Measurements from ENCODE around the gene KRABD2.
A peak's percentile ranks its signal among the peaks of the same experiment; 100 is the strongest.
"Not testable (repeated sequence)": the region's sequence is repeated elsewhere in the genome, so short reads cannot be mapped to it uniquely, and the experiment has no call there.

Gene KRABD2

DNA sequence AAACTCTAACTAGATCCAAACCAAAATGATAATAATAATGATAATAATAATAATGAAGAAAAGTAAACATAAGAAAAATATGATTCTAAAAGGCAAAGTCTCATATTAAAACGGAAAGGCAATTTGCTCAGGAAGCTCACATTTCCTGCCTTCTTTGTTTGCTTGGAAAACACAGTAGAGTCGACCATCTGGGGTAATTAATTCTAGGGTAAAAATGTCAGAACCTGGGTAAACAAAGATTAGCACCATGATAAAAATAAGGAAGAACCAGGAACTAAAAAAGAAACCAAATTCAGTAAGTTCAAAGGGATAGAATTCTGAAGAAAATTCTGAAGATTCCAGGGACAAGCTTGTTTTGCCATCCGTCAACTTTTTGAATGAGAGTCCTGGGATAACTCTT is 16.2 kb downstream of the KRABD2 start:
- Histone ChIP-seq H3K9me3 (ENCODE audit: control insufficient read depth in 1 of 2, low read length in 2 of 2) (no peaks in the 10 kb centered on the region), H3K4me3 (ENCODE audit: low read depth in 1 of 2, low read length in 2 of 2) (no peak overlapping the region), H3K4me1 (ENCODE audit: control insufficient read depth in 1 of 2, insufficient read depth in 2 of 2, low read length in 2 of 2) (peaks cover 0 to 6% of the 10 kb centered on the region in 2 donors), H3K36me3 (ENCODE audit: control insufficient read depth in 1 of 2, insufficient read depth in 2 of 2, low read length in 2 of 2) (no peaks in the 10 kb centered on the region), H3K27me3 (ENCODE audit: low read depth, low read length) (no peaks in the 10 kb centered on the region), H3K27ac (ENCODE audit: low read length) (peak overlapping the region; percentile 55)

DNA sequence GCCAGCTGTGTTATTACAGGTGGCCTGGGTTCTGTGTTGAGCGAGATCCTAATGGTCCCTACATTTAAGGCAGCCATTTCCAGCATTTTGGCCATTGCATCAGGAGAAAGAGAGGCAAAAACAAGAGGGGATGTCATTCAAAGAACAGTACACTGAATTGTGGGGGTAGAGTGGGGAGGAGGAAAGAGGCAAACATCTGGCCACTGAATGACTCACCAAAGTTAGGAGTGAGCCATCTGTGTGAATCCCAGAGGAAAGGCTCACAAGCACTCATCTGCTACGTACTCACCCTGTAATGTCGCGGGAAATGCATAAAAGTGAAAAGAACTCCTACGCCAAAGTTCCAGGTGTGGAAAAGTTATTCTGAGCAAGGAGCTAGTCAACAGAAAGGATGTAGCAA is 16.7 kb downstream of the KRABD2 start:
- Histone ChIP-seq H3K9me3 (ENCODE audit: control insufficient read depth in 1 of 2, low read length in 2 of 2) (no peaks in the 10 kb centered on the region), H3K27me3 (ENCODE audit: low read depth, low read length) (no peaks in the 10 kb centered on the region), H3K27ac (ENCODE audit: low read length) (no peak overlapping the region), H3K36me3 (ENCODE audit: control insufficient read depth in 1 of 2, insufficient read depth in 2 of 2, low read length in 2 of 2) (no peaks in the 10 kb centered on the region), H3K4me1 (ENCODE audit: control insufficient read depth in 1 of 2, insufficient read depth in 2 of 2, low read length in 2 of 2) (peaks cover 0 to 6% of the 10 kb centered on the region in 2 donors), H3K4me3 (ENCODE audit: low read depth in 1 of 2, low read length in 2 of 2) (no peak overlapping the region)

DNA sequence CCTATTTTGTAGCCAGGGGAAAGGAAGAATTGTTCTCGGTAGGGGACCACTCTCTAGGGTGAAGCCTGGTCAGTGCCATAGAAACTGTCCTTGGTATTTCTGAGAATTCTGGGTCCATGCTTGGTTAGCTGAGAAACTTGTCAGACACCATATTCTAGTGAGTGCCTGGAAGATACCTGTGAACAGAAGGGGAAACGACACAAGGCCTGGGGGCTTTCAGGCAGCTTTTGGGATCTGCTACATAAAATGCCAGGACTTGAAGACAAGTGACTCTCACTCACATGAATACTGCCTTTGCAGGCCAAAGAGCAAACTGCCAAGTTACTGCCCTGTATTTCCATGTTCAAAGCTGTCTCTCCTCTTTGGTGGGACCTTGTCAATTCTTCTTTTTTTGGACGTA is 18.6 kb downstream of the KRABD2 start:
- peaks cover 0 to 6% of the 10 kb centered on the region in 2 donors for H3K4me1 ChIP-seq (ENCODE audit: control insufficient read depth in 1 of 2, insufficient read depth in 2 of 2, low read length in 2 of 2)
- no peak overlapping the region for H3K27ac ChIP-seq (ENCODE audit: low read length)
- no peaks in the 10 kb centered on the region for H3K9me3 ChIP-seq (ENCODE audit: control insufficient read depth in 1 of 2, low read length in 2 of 2)
- H3K36me3 ChIP-seq (ENCODE audit: control insufficient read depth in 1 of 2, insufficient read depth in 2 of 2, low read length in 2 of 2): no peaks in the 10 kb centered on the region
- H3K27me3 ChIP-seq (ENCODE audit: low read depth, low read length): no peaks in the 10 kb centered on the region
- no peak overlapping the region for H3K4me3 ChIP-seq (ENCODE audit: low read depth in 1 of 2, low read length in 2 of 2)

DNA sequence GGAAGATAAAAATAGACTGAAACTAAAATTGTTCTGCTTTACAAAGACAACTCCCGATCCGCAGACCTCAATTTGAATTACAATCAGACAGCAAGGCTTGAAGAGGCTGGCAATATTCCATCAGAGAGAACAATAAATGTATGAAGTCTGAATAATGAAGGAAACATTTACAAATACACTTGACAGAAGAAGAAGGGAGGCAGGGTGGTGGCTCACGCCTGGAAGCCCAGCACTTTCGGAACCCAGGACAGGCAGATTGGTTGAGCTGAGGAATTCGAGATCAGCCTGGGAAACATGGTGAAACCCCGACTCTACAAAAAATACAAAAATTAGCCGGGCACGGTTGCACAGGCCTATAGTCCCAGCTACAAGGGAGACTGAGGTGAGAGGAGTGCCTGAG is 22.3 kb downstream of the KRABD2 start:
- H3K4me3 ChIP-seq (ENCODE audit: low read depth in 1 of 2, low read length in 2 of 2): no peak overlapping the region
- no peak overlapping the region for H3K27ac ChIP-seq (ENCODE audit: low read length)
- H3K4me1 ChIP-seq (ENCODE audit: control insufficient read depth in 1 of 2, insufficient read depth in 2 of 2, low read length in 2 of 2): no peaks in the 10 kb centered on the region
- H3K9me3 ChIP-seq (ENCODE audit: control insufficient read depth in 1 of 2, low read length in 2 of 2): no peaks in the 10 kb centered on the region
- no peaks in the 10 kb centered on the region for H3K27me3 ChIP-seq (ENCODE audit: low read depth, low read length)
- no peaks in the 10 kb centered on the region for H3K36me3 ChIP-seq (ENCODE audit: control insufficient read depth in 1 of 2, insufficient read depth in 2 of 2, low read length in 2 of 2)

DNA sequence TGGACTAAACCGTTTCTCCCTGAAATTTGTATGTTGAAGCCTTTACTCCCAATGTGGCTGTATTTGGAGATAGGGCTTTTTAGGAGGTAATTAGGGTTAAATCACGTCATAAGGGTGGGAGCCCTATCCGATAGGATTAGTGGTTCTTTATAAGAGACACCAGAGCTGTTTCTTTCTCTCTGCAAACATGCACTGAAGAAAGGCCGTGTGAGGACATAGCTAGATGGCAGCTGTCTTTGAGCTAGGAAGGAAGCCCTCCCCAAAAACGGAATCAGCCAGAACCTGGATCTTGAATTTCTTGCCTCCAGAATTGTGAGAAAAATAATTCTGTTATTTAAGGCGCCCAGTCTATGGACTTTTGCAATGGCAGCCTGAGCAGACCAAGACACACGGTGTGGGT is 22.8 kb downstream of the KRABD2 start:
- H3K9me3 ChIP-seq (ENCODE audit: control insufficient read depth in 1 of 2, low read length in 2 of 2): no peaks in the 10 kb centered on the region
- H3K4me1 ChIP-seq (ENCODE audit: control insufficient read depth in 1 of 2, insufficient read depth in 2 of 2, low read length in 2 of 2): no peaks in the 10 kb centered on the region
- H3K27ac ChIP-seq (ENCODE audit: low read length): no peak overlapping the region
- no peaks in the 10 kb centered on the region for H3K27me3 ChIP-seq (ENCODE audit: low read depth, low read length)
- H3K36me3 ChIP-seq (ENCODE audit: control insufficient read depth in 1 of 2, insufficient read depth in 2 of 2, low read length in 2 of 2): no peaks in the 10 kb centered on the region
- no peak overlapping the region for H3K4me3 ChIP-seq (ENCODE audit: low read depth in 1 of 2, low read length in 2 of 2)

DNA sequence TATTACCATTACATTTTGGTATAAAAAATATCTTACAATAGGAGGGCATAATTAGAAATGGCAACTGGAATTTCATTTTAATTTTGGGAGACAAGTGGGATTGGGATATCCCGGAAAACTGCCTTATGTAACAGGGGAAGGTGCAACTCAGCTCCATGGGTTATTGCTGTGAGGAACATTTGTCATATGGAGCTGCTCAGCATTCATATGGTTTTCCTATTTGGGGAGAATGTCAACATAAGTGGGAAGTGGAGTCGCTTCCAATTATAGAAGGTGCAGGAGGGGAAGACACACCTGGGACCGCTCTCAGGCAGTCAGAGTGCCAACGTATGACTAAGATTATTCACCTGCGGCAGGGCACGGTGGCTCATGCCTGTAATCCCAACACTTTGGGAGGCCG is 26.2 kb downstream of the KRABD2 start:
- Histone ChIP-seq H3K9me3 (ENCODE audit: control insufficient read depth in 1 of 2, low read length in 2 of 2) (no peaks in the 10 kb centered on the region), H3K4me1 (ENCODE audit: control insufficient read depth in 1 of 2, insufficient read depth in 2 of 2, low read length in 2 of 2) (no peaks in the 10 kb centered on the region), H3K36me3 (ENCODE audit: control insufficient read depth in 1 of 2, insufficient read depth in 2 of 2, low read length in 2 of 2) (no peaks in the 10 kb centered on the region)

DNA sequence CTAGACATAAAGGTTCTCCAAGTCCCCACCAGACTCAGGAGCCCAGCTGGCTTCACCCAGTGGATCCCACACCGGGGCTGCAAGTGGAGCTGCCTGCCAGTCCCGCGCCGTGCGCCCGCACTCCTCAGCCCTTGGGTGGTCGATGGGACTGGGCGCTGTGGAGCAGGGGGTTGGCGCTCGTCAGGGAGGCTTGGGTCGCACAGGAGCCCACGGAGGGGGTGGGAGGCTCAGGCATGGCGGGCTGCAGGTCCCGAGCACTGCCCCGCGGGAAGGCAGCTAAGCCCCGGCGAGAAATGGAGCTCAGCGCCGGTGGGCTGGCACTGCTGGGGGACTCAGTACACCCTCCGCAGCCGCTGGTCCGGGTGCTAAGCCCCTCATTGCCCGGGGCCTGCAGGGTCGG is 29.5 kb downstream of the KRABD2 start:
- H3K4me3 ChIP-seq (ENCODE audit: low read depth in 1 of 2, low read length in 2 of 2); H3K27me3 ChIP-seq (ENCODE audit: low read depth, low read length); H3K4me1 ChIP-seq (ENCODE audit: control insufficient read depth in 1 of 2, insufficient read depth in 2 of 2, low read length in 2 of 2); H3K27ac ChIP-seq (ENCODE audit: low read length); H3K36me3 ChIP-seq (ENCODE audit: control insufficient read depth in 1 of 2, insufficient read depth in 2 of 2, low read length in 2 of 2); H3K9me3 ChIP-seq (ENCODE audit: control insufficient read depth in 1 of 2, low read length in 2 of 2): not testable (repeated sequence)

More for the DNA sequence above, 26.2 kb downstream of the KRABD2 start:
- Histone ChIP-seq H3K27ac (ENCODE audit: low read length) (no peak overlapping the region), H3K27me3 (ENCODE audit: low read depth, low read length) (no peaks in the 10 kb centered on the region), H3K4me3 (ENCODE audit: low read depth in 1 of 2, low read length in 2 of 2) (no peak overlapping the region)

DNA sequence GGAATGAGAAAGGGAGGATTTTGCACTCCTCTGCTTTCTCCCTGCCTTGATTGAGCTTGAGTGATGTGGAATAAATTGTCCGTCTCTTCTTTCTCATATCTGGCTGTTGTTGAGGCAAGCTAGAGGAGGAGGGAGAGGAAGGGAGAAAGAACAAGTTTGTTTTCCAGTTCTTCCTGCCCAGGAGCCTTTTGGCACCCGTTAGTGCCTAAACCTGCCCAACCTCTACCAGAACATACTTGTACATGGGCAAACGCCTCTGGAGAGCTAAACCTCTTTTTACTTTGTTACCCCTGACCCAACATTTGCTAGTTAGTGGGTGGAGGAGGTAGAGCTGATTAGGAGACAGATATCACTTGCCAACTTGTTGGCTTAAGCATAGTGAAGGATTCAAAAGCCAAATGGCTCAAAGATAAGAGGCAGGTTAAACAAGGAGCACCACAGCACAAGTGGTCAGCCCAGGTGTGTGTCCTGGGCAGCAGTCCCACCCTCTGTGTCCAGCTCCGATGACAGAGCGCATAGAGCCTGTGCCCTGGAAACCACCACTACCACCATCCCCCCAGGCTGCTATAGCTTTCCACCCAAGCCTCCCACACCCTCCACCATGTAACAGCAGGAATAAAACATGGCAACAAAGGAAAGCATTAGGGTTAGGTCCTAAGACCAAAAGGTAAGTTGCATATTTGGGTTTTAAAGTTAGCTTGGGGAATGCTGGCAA is 30.4 kb downstream of the KRABD2 start:
- H3K9me3 ChIP-seq (ENCODE audit: control insufficient read depth in 1 of 2, low read length in 2 of 2): no peaks in the 10 kb centered on the region
- no peak overlapping the region for H3K27ac ChIP-seq (ENCODE audit: low read length)
- H3K4me1 ChIP-seq (ENCODE audit: control insufficient read depth in 1 of 2, insufficient read depth in 2 of 2, low read length in 2 of 2): no peaks in the 10 kb centered on the region
- H3K36me3 ChIP-seq (ENCODE audit: control insufficient read depth in 1 of 2, insufficient read depth in 2 of 2, low read length in 2 of 2): no peaks in the 10 kb centered on the region
- no peaks in the 10 kb centered on the region for H3K27me3 ChIP-seq (ENCODE audit: low read depth, low read length)
- no peak overlapping the region for H3K4me3 ChIP-seq (ENCODE audit: low read depth in 1 of 2, low read length in 2 of 2)

DNA sequence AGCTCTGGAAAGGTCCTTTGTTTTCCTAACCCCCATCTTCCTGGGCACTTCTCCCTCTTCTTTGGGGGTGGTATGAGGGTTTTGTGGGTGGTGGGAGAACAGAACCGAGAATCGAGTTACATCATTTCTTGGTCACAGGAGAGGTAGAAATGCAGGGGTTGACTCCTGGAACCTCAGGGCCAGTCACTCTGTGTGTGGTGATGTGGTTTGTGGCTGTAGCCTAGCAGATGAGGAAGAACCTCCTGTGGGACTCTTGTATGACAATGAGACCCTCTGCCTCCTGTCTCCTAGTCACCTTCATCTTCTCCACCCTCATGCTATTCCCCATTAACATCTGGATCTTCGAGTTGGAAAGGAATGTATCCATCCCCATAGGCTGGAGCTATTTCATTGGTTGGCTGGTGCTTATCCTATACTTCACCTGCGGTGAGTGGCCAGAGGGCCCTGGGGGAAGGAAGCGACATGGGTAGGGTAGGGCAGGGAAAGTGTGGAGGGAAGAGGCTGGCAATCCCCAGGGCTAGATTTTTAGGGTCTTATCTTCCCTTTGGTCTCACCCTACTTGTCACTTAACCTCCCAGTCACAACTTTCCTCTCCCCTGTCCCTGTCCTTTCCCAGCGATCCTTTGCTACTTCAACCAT is 31.3 kb downstream of the KRABD2 start:
- no peaks in the 10 kb centered on the region for H3K27me3 ChIP-seq (ENCODE audit: low read depth, low read length)
- no peak overlapping the region for H3K4me3 ChIP-seq (ENCODE audit: low read depth in 1 of 2, low read length in 2 of 2)
- no peaks in the 10 kb centered on the region for H3K9me3 ChIP-seq (ENCODE audit: control insufficient read depth in 1 of 2, low read length in 2 of 2)
- H3K36me3 ChIP-seq (ENCODE audit: control insufficient read depth in 1 of 2, insufficient read depth in 2 of 2, low read length in 2 of 2): no peaks in the 10 kb centered on the region
- H3K4me1 ChIP-seq (ENCODE audit: control insufficient read depth in 1 of 2, insufficient read depth in 2 of 2, low read length in 2 of 2): no peaks in the 10 kb centered on the region
- H3K27ac ChIP-seq (ENCODE audit: low read length): no peak overlapping the region

DNA sequence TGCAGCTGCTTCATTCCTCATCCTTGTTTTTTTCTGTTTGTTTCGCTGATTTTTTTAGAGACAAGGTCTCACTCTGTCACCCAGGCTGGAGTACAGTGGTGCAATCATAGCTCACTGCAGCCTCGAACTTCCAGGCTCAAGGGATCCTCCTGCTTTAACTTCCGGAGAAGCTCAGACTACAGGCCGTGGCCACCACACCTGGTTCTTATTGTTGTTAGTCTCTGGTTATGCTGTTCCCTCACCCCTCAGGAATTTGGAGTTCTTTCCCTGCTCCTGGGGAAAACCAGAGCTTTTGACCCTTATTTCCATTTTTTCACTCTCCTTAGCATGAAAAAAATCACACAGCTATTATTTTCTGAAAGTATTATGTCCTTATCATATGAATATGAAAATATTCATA is 35.0 kb downstream of the KRABD2 start:
- no peaks in the 10 kb centered on the region for H3K4me1 ChIP-seq (ENCODE audit: control insufficient read depth in 1 of 2, insufficient read depth in 2 of 2, low read length in 2 of 2)
- no peaks in the 10 kb centered on the region for H3K36me3 ChIP-seq (ENCODE audit: control insufficient read depth in 1 of 2, insufficient read depth in 2 of 2, low read length in 2 of 2)
- no peak overlapping the region for H3K4me3 ChIP-seq (ENCODE audit: low read depth in 1 of 2, low read length in 2 of 2)
- H3K27ac ChIP-seq (ENCODE audit: low read length): no peak overlapping the region
- H3K9me3 ChIP-seq (ENCODE audit: control insufficient read depth in 1 of 2, low read length in 2 of 2): no peaks in the 10 kb centered on the region
- H3K27me3 ChIP-seq (ENCODE audit: low read depth, low read length): no peaks in the 10 kb centered on the region

DNA sequence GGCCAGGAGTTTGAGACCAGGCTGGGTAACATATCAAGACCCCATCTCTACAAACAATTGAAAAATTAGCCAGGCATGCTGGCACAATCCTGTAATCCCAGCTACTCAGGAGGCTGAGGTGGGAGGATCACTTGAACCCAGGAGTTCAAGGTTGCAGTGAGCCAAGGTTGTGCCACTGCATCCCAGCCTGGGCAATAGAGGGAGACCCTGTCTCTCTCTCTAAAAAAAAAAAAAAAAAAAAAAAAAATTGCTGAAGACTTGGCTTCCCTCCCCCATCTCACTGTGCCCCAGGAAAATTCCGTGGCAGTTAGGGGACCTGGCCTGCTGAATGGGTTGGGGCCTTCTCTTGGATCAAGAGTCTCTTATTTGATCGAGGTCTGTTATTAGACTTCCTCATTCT is 37.0 kb downstream of the KRABD2 start, which contains the start of gene ODF4:
TSS of gene ODF4 (plus strand) at position 301 of the 400 bp plus-strand sequence. CDS start 212 bp downstream, outside the sequence.
- H3K9me3 ChIP-seq (ENCODE audit: control insufficient read depth in 1 of 2, low read length in 2 of 2): no peaks in the 10 kb centered on the region
- no peaks in the 10 kb centered on the region for H3K4me1 ChIP-seq (ENCODE audit: control insufficient read depth in 1 of 2, insufficient read depth in 2 of 2, low read length in 2 of 2)
- H3K27me3 ChIP-seq (ENCODE audit: low read depth, low read length): no peaks in the 10 kb centered on the region
- H3K27ac ChIP-seq (ENCODE audit: low read length): no peak within 1 kb of the TSS
- H3K36me3 ChIP-seq (ENCODE audit: control insufficient read depth in 1 of 2, insufficient read depth in 2 of 2, low read length in 2 of 2): no peaks in the 10 kb centered on the region
- no peak within 1 kb of the TSS for H3K4me3 ChIP-seq (ENCODE audit: low read depth in 1 of 2, low read length in 2 of 2)

DNA sequence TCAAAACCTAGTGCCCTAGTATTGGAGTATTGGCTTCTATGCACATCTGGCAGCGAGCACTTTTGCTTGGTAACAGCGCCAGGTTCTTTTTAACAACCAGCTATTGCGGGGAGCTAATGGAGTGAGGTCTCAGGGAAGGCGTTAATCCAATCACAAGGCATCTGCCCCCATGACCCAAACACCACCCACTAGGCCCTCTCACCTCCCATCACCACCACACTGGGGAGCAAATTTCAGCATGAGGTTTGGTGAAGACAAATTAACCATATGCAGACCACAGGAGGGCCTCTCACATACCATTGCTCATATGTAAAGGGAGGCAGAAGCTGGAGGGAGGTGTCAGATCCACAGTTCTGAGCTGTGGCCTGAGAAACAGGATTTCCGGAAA is 37.8 kb downstream of the KRABD2 start:
- H3K27me3 ChIP-seq (ENCODE audit: low read depth, low read length): no peaks in the 10 kb centered on the region
- H3K9me3 ChIP-seq (ENCODE audit: control insufficient read depth in 1 of 2, low read length in 2 of 2): no peaks in the 10 kb centered on the region
- no peak overlapping the region for H3K27ac ChIP-seq (ENCODE audit: low read length)
- H3K4me3 ChIP-seq (ENCODE audit: low read depth in 1 of 2, low read length in 2 of 2): no peak overlapping the region
- no peaks in the 10 kb centered on the region for H3K36me3 ChIP-seq (ENCODE audit: control insufficient read depth in 1 of 2, insufficient read depth in 2 of 2, low read length in 2 of 2)
- H3K4me1 ChIP-seq (ENCODE audit: control insufficient read depth in 1 of 2, insufficient read depth in 2 of 2, low read length in 2 of 2): no peaks in the 10 kb centered on the region
